NB4 (cell line): ENCODE results near the gene OR4X1.

Experiments used
- CTCF ChIP-seq: IDR thresholded peaks from one replicate; pipeline ENCODE4 v1.5.1; 2012; ENCODE audit warnings: low read depth, low read length
- MAX ChIP-seq: IDR thresholded peaks from 2 replicates; pipeline ENCODE4 v1.6.1; 2011; ENCODE audit warnings: low read depth, low read length
- POLR2A ChIP-seq: IDR thresholded peaks from 2 replicates; pipeline ENCODE4 v1.6.1; 2011; ENCODE audit warnings: mild to moderate bottlenecking; ENCODE audit not compliant: insufficient read length; ENCODE audit errors: extremely low read depth

GRCh38 chr11:48228761-48229160, 34.9 kb upstream of the OR4X1 start:
- TF ChIP-seq CTCF = no peak
- no peak for TF ChIP-seq POLR2A
- TF ChIP-seq MAX = no peak
